Fibroblast of lung (primary cell): Measurements from ENCODE around the gene ACBD6.

Source experiments
- CTCF ChIP-seq, 2 donors: IDR thresholded peaks in 1 of 2; conservative IDR thresholded peaks in 1 of 2; 1 replicate in 1 of 2; 2 replicates in 1 of 2; pipeline ENCODE4 v1.5.1; 2011 to 2012; ENCODE audit warnings: low read length in 2 of 2, control low read depth in 1 of 2, inconsistent platforms in 1 of 2, low read depth in 1 of 2, mild to moderate bottlenecking in 1 of 2
- EZH2 ChIP-seq: IDR thresholded peaks from 2 replicates; pipeline ENCODE4 v1.5.1; 2012; ENCODE audit warnings: low read length, control low read depth, mild to moderate bottlenecking; ENCODE audit errors: missing control alignments

GRCh38 chr1:180415985-180416633 lies 86.3 kb downstream of the ACBD6 start:
- TF ChIP-seq CTCF (conservative IDR thresholded peaks at IDR 0.05 in 1 of 2, IDR thresholded peaks at IDR 0.05 in 1 of 2; ENCODE audit: low read depth in 1 of 2, low read length in 2 of 2) = peak; percentile 25 to 60
- no peak for TF ChIP-seq EZH2
